ENCODE measurements around the gene CPEB2. TPM values are rescaled to one million over a fixed set of nuclear protein-coding genes. Genes with fewer than 3 reads are reported as not detected.

The CPEB2 gene
- total RNA-seq, 1 donor from 2014 or later, result 12.4 TPM

DNA sequence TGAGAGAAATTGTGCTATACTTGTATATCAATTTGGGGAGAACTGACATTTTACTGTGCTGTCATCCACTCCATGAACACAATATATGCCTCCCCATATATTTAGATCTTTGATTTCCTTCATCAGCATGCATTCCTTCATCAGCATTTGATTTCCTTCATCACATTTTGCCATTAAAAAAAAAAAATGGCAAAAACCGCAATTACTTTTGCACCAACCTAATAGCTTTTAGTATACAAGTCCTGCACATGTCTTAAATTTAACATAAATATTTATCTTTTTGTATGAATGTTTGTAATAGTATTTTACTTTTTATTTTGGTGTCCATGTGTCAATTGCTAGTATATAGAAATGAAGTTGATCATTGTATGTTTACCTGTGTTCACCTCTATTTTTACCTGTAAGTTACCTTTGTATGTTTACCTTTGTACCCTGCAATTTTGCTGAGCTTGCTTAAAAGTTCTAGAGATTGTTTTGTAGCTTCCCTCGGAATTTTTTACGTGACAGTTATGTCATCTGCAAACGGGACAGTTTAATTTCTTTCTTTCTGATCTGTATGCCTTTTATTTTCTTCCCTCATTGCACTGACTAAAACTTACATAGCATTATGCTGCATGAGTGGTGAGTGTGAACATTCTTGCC lies 86.2 kb downstream of the CPEB2 start:
- no peak for DNase-seq
- H3K27ac Mint-ChIP-seq, result no peak overlapping the region
- intact Hi-C loops (cut with micrococcal nuclease), result no loop called here
- no peaks in the 10 kb centered on the region for H3K4me1 Mint-ChIP-seq
- H3K4me3 Mint-ChIP-seq, result no peak overlapping the region
- no peaks in the 10 kb centered on the region for H3K9me3 Mint-ChIP-seq
- no peaks in the 10 kb centered on the region for H3K36me3 Mint-ChIP-seq (ENCODE audit: low read depth)
- peaks cover 9% of the 10 kb centered on the region for H3K27me3 Mint-ChIP-seq

DNA sequence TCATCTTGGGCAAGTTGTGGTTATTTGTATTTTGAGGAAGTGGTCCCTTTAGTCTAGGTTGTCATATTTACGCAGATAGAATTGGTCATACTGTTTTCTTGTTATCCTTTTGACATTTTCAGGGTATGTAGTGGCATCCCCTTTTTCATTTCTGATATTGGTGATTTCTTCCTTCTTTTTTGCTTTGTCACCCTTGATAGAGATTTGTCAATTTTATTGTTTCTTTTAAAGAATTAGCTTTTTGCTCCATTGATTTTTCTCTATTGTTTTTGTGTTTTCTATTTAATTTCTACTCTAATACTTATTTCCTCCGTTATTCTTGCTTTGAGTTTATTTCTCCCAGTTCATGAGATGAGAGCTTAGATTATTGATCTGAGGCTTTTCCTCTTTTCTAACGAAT lies 87.7 kb downstream of the CPEB2 start:
- intact Hi-C loops (cut with micrococcal nuclease), result no loop called here

DNA sequence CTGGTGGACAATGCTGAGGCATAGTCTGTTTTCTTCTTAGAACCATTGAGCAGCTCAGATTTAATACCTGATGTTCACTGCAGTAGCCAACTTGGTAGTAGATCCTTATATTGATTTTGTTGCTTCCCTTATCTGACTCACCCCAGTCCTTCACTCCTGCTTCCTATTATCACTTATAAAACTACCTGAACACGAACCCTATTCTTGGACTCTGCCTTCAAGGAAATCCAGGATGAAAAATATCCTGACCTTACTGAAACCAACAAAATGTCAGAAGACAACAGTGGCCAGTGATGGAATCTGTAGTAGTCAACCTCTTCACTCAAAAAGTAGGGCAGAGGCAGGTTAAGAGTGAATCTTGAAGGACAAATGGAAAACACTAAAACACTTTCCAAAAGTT lies 98.1 kb downstream of the CPEB2 start:
- H3K27ac Mint-ChIP-seq, result no peak overlapping the region
- H3K36me3 Mint-ChIP-seq (ENCODE audit: low read depth), result peaks cover 1% of the 10 kb centered on the region
- no peak for DNase-seq
- H3K4me3 Mint-ChIP-seq, result no peak overlapping the region
- peaks cover 4% of the 10 kb centered on the region for H3K27me3 Mint-ChIP-seq
- no peaks in the 10 kb centered on the region for H3K4me1 Mint-ChIP-seq
- intact Hi-C loops (cut with micrococcal nuclease), result no loop called here
- peaks cover 7% of the 10 kb centered on the region for H3K9me3 Mint-ChIP-seq

More for the DNA sequence above, 87.7 kb downstream of the CPEB2 start:
- Mint-ChIP-seq H3K27me3 (peaks cover 9% of the 10 kb centered on the region), H3K4me1 (no peaks in the 10 kb centered on the region), H3K9me3 (no peaks in the 10 kb centered on the region), H3K36me3 (ENCODE audit: low read depth) (no peaks in the 10 kb centered on the region), H3K27ac (no peak overlapping the region), H3K4me3 (no peak overlapping the region)
- DNase-seq, result no peak

DNA sequence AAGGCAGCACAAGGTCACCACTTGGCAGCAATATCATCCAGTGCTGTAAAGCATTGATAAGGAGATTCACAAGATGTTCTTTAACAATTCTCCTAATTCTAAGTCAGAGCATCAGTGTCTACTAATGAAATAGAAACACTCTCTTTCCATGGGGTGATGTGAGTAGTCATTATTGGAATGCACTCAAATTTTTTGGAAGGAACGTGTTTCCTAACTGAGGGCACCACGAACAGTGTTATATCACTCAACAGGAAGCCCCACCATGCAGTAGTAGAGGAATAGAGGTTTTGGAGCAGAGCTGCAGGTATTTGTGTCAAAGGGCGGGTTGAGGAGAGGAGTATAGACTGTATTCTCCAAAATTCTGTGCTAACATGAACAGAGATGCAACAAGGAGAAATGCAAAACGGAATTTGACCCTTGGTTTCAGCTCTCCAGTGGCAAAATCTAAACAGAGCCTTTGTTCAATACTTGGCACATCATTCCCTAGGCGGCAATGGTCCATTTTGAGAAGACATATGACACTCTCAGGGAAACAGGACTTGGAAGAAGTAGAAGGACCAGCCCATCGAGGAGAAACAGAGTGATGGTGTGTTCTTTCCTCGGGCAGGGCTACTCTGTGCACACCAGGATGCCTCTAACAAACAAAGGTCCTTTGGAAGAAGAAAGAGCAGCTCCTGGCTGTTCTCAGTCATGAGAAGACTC lies 98.9 kb downstream of the CPEB2 start:
- H3K27me3 Mint-ChIP-seq, result peaks cover 4% of the 10 kb centered on the region
- DNase-seq, result no peak
- intact Hi-C loops (cut with micrococcal nuclease), result no loop called here
- H3K4me1 Mint-ChIP-seq, result no peaks in the 10 kb centered on the region
- peaks cover 1% of the 10 kb centered on the region for H3K36me3 Mint-ChIP-seq (ENCODE audit: low read depth)
- H3K27ac Mint-ChIP-seq, result no peak overlapping the region
- H3K9me3 Mint-ChIP-seq, result peaks cover 7% of the 10 kb centered on the region
- H3K4me3 Mint-ChIP-seq, result no peak overlapping the region

DNA sequence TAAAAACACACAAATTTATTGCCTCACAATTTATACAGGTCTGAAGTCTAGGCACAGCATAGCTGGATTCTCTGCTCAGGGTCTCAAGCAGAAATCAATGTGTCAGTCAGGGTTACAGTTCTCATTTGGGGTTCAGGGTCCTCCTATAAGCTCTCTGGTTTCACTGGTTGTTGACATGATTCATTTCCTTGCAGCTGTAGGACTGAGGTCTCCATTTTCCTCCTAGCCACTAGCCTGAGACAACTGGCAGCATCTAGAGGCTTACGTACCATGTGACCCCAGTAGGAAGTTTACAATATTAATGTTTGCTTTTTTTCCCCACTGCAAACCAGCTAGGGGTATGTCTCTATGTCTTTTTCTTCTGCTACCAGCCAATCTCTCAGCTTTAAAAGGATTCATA lies 102.5 kb downstream of the CPEB2 start:
- intact Hi-C loops (cut with micrococcal nuclease), result no loop called here
- no peak overlapping the region for H3K27ac Mint-ChIP-seq
- H3K9me3 Mint-ChIP-seq, result peaks cover 3% of the 10 kb centered on the region
- peaks cover 1% of the 10 kb centered on the region for H3K36me3 Mint-ChIP-seq (ENCODE audit: low read depth)
- H3K4me3 Mint-ChIP-seq, result no peak overlapping the region
- no peaks in the 10 kb centered on the region for H3K4me1 Mint-ChIP-seq
- no peak for DNase-seq
- no peaks in the 10 kb centered on the region for H3K27me3 Mint-ChIP-seq

DNA sequence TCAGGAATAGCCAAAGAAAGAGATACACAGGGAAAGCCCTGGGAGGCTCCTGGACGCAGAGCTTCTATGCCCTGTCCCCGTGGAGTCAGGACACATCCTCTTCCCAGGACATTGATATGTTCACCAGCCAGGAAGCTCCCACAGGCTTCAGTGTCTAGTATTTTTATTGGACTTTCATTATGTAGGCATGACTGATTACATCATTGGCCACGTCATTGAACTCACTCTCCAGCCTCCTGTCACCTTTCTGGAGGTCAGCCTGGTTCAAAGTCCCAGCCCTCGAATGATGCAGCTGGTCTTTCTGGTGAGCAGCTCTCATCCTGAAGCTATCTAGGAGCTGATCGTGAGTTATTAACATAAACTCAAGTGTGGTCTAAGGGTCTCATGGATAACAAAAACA lies 104.1 kb downstream of the CPEB2 start:
- intact Hi-C loops (cut with micrococcal nuclease), result no loop called here
- H3K4me1 Mint-ChIP-seq, result no peaks in the 10 kb centered on the region
- no peaks in the 10 kb centered on the region for H3K27me3 Mint-ChIP-seq
- no peak for DNase-seq
- no peaks in the 10 kb centered on the region for H3K9me3 Mint-ChIP-seq
- no peak overlapping the region for H3K4me3 Mint-ChIP-seq
- no peak overlapping the region for H3K27ac Mint-ChIP-seq
- peaks cover 1% of the 10 kb centered on the region for H3K36me3 Mint-ChIP-seq (ENCODE audit: low read depth)

DNA sequence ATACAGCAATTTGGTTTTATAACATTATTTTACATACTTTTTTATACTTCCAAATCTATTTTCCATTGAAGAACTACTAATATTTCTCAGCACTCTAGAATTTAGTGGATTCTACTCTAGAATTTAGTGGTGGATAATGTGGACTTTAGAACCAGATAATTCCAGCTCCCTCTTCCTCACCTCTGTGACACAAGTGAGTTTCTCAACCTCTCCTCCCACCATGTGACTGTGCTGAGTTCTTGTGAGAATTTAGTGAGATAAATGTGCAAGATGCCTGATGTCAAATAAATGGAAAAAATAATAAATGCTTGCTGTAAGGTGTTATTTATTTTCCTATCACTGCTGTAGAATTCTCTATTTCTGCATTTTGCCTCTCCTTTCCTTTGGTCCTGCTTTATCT lies 107.3 kb downstream of the CPEB2 start:
- Mint-ChIP-seq H3K4me3 (no peak overlapping the region), H3K27me3 (no peaks in the 10 kb centered on the region)
- no peak for DNase-seq

DNA sequence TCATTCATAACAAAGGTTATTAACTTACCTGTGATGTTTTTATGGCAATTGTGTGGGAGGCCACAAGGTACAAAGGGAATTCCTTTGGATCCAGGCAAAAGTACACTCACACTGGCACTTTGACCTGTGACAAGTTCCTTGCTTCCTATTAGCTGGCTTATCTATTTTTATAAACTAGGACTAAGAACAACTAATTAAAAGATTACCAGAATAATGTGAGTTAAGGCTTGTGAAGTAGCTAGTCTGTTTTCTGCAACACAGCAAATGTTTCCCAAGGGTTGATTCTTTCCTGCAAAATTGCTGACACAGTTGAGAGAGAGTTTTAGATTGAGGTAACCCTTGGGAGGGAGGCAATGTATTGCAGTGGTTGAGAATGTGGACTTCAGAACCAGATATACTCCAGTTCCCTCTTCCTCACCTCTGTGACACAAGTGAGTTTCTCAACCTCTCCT lies 107.9 kb downstream of the CPEB2 start:
- Mint-ChIP-seq H3K36me3 (ENCODE audit: low read depth) (no peaks in the 10 kb centered on the region), H3K9me3 (peaks cover 2% of the 10 kb centered on the region), H3K4me3 (no peak overlapping the region), H3K4me1 (no peaks in the 10 kb centered on the region), H3K27me3 (no peaks in the 10 kb centered on the region), H3K27ac (no peak overlapping the region)
- DNase-seq, result no peak
- intact Hi-C loops (cut with micrococcal nuclease), result no loop called here

More for the DNA sequence above, 107.3 kb downstream of the CPEB2 start:
- intact Hi-C loops (cut with micrococcal nuclease), result no loop called here
- no peaks in the 10 kb centered on the region for H3K4me1 Mint-ChIP-seq
- H3K36me3 Mint-ChIP-seq (ENCODE audit: low read depth), result no peaks in the 10 kb centered on the region
- H3K27ac Mint-ChIP-seq, result no peak overlapping the region
- no peaks in the 10 kb centered on the region for H3K9me3 Mint-ChIP-seq

DNA sequence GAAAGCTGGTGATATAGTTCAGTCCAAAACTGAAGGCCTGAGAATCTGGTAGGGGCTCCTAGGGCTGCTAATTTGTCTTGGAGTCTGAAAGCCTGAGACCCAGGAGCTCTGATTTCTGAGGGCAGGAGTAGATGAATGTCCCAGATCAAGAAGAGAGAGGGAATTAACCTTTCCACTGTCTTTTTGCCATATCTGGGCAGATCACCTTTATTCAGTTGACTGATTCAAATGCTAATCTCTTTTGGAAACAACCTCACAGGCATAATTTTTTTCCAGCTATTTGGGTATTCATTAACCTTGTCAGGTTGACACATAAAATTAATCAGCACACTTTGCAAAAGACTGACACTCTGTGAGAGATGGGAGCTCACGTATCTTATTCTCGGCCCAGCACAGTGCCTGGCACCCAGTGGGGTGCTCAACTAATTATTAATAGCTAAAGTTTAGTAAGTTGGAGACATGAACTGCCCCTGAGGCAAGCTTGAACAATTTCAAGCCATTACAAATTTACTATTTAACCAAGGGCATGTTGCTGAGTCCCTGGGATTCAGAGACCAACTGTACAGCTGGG lies 114.3 kb downstream of the CPEB2 start:
- H3K9me3 Mint-ChIP-seq, result peaks cover 17% of the 10 kb centered on the region
- intact Hi-C loops (cut with micrococcal nuclease), result no loop called here
- H3K36me3 Mint-ChIP-seq (ENCODE audit: low read depth), result no peaks in the 10 kb centered on the region
- peaks cover 8% of the 10 kb centered on the region for H3K4me1 Mint-ChIP-seq
- no peak overlapping the region for H3K4me3 Mint-ChIP-seq
- DNase-seq, result no peak
- H3K27me3 Mint-ChIP-seq, result peaks cover 2% of the 10 kb centered on the region
- no peak overlapping the region for H3K27ac Mint-ChIP-seq

DNA sequence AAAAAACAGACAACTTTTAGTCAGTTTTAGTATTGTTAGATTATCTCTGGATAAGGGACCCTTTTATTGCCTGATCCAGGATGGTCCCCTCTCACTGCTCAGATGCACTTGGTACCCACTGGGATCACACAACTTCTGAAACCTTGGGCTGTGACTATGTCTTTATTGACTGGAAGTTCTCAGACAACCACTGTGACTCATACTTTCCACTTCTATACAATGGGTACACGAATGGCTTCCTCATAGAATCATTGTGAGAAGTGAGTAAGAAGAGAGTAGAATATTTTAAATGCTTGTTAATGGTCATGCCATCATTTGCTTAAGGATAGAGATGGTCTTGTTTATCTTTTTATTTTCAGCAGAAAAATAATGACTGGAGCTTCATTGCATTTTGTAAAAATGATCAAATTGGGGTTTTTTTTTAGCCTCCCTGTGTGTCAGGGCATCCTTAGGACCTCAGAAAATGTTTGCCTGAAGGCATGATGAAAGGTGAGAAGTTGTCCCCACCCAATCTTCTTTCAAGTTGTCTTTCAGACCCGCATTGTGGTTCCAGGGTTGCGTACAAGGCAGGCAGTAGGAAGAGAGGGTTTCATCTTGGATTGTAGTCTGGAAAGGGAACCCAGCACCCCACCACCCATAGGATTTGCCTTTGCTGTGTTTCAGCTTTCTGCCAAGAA lies 115.1 kb downstream of the CPEB2 start:
- Mint-ChIP-seq H3K9me3 (peaks cover 17% of the 10 kb centered on the region), H3K4me1 (peaks cover 8% of the 10 kb centered on the region), H3K4me3 (no peak overlapping the region), H3K36me3 (ENCODE audit: low read depth) (no peaks in the 10 kb centered on the region), H3K27me3 (peaks cover 2% of the 10 kb centered on the region), H3K27ac (peak overlapping the region; percentile 9)
- no peak for DNase-seq
- intact Hi-C loops (cut with micrococcal nuclease), result no loop called here

DNA sequence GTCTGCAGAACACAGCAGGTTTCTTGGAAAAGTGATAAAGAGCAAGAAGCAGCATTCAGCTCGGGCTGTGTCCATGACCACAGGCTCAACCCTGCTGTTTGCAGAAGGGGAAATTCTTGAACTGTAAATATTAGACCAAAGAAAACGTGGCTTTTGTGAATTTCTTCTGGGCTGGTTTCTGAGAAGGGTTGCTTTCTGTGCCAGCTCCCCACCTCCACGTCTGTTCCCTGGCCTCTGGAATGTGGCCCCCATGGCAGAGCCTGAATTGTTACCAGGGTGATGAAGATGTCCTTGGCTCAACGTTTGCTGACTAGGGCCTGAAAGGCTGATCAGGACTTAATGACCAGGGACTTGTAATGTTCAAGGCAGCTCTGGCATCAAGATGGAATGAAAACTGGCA lies 116.0 kb downstream of the CPEB2 start:
- H3K4me1 Mint-ChIP-seq, result peaks cover 8% of the 10 kb centered on the region
- no peak overlapping the region for H3K27ac Mint-ChIP-seq
- intact Hi-C loops (cut with micrococcal nuclease), result no loop called here
- no peaks in the 10 kb centered on the region for H3K36me3 Mint-ChIP-seq (ENCODE audit: low read depth)
- H3K4me3 Mint-ChIP-seq, result no peak overlapping the region
- H3K27me3 Mint-ChIP-seq, result peaks cover 2% of the 10 kb centered on the region
- peaks cover 17% of the 10 kb centered on the region for H3K9me3 Mint-ChIP-seq
- DNase-seq, result peak; percentile 31

All from activated CD4-positive, alpha-beta T cell treated with anti-CD3 and anti-CD28 coated beads, Interleukin-2, amount 10 ng/mL, durations not matched to agents 24 days and 14 days (primary cell).